Parathyroid adenoma (tissue), 2 donors: ENCODE data around the gene ADGRE1.

Experiments
- H2AFZ ChIP-seq: fragments of 300-600 bp; sonication (generic); one replicate; pipeline ENCODE4 v1.7.0; 2017; ENCODE audit warnings: antibody characterized with exemption, mild to moderate bottlenecking
- H3K27ac ChIP-seq: fragments of 300-600 bp; sonication (generic); one replicate; pipeline ENCODE4 v1.7.0; 2017
- H3K27me3 ChIP-seq: fragments of 300-600 bp; sonication (generic); one replicate; pipeline ENCODE4 v1.7.0; 2017; ENCODE audit warnings: low read length; ENCODE audit not compliant: control insufficient read depth, insufficient read depth
- H3K36me3 ChIP-seq: fragments of 300-600 bp; sonication (generic); one replicate; pipeline ENCODE4 v1.7.0; 2017; ENCODE audit warnings: low read length; ENCODE audit not compliant: control insufficient read depth, insufficient read depth
- H3K4me1 ChIP-seq: fragments of 300-600 bp; sonication (generic); one replicate; pipeline ENCODE4 v1.7.0; 2017; ENCODE audit warnings: control low read depth
- H3K4me2 ChIP-seq: fragments of 300-600 bp; sonication (generic); one replicate; pipeline ENCODE4 v1.7.0; 2017; ENCODE audit warnings: low read length
- H3K4me3 ChIP-seq: fragments of 300-600 bp; sonication (generic); one replicate; pipeline ENCODE4 v1.7.0; 2017; ENCODE audit warnings: low read depth, low read length
- H3K79me2 ChIP-seq: fragments of 300-600 bp; sonication (generic); one replicate; pipeline ENCODE4 v1.7.0; 2017; ENCODE audit warnings: control low read depth
- H3K9ac ChIP-seq: fragments of 300-600 bp; sonication (generic); one replicate; pipeline ENCODE4 v1.7.0; 2017; ENCODE audit warnings: mild to moderate bottlenecking
- H3K9me3 ChIP-seq: fragments of 300-600 bp; sonication (generic); one replicate; pipeline ENCODE4 v1.7.0; 2017; ENCODE audit warnings: low read length; ENCODE audit not compliant: control insufficient read depth
- CTCF ChIP-seq: fragments of 300-600 bp; sonication (generic); IDR thresholded peaks from one replicate; pipeline ENCODE4 v1.7.0; 2017; ENCODE audit warnings: antibody characterized with exemption, mild to moderate bottlenecking
- donor health status: primary hyperparathyroidism.

Gene ADGRE1

DNA sequence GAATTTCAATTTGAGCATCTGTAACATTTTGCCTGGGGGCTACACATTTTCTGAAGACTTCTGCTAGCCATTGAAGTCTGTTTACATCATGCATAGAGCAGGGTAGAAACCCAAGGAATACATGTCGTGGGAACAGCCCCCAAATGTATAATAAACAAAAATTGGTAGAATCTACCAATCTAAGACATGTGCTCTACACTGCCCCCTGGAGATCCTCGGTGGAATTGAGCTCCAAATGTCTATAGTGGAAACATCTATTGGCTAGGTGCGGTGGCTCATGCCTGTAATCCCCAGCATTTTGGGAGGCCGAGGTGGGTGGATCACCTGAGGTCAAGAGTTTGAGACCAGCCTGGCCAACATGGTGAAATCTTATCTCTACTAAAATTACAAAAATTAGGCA lies 76.6 kb downstream of the ADGRE1 start:
- H3K27ac ChIP-seq = no peak overlapping the region

GRCh38 chr19:6967967-6968366 lies 80.6 kb downstream of the ADGRE1 start:
- H3K79me2 ChIP-seq = no peaks in the 10 kb centered on the region
- H3K27ac ChIP-seq = no peak overlapping the region
- no peak for TF ChIP-seq CTCF
- H3K27me3 ChIP-seq = no peaks in the 10 kb centered on the region
- H3K4me3 ChIP-seq = no peak overlapping the region
- no peak overlapping the region for H2AFZ ChIP-seq
- no peak overlapping the region for H3K4me2 ChIP-seq
- no peaks in the 10 kb centered on the region for H3K4me1 ChIP-seq
- H3K36me3 ChIP-seq = no peaks in the 10 kb centered on the region
- no peaks in the 10 kb centered on the region for H3K9me3 ChIP-seq
- no peak overlapping the region for H3K9ac ChIP-seq

More for the DNA sequence above, 76.6 kb downstream of the ADGRE1 start:
- Histone ChIP-seq H3K79me2 (no peaks in the 10 kb centered on the region), H3K27me3 (no peaks in the 10 kb centered on the region), H3K36me3 (no peaks in the 10 kb centered on the region), H2AFZ (no peak overlapping the region), H3K4me2 (no peak overlapping the region), H3K9ac (no peak overlapping the region), H3K4me3 (no peak overlapping the region), H3K4me1 (no peaks in the 10 kb centered on the region), H3K9me3 (no peaks in the 10 kb centered on the region)
- TF ChIP-seq CTCF = no peak

- Histone ChIP-seq H3K4me2 (no peak overlapping the region), H2AFZ (no peak overlapping the region), H3K27ac (no peak overlapping the region), H3K9ac (no peak overlapping the region), H3K4me1 (no peaks in the 10 kb centered on the region), H3K9me3 (no peaks in the 10 kb centered on the region), H3K27me3 (no peaks in the 10 kb centered on the region), H3K36me3 (no peaks in the 10 kb centered on the region), H3K4me3 (no peak overlapping the region), H3K79me2 (no peaks in the 10 kb centered on the region)
- no peak for TF ChIP-seq CTCF
Measured at GRCh38 chr19:6969490-6969889, 82.1 kb downstream of the ADGRE1 start.

- Histone ChIP-seq H3K36me3 (no peaks in the 10 kb centered on the region), H3K4me3 (no peak overlapping the region), H2AFZ (no peak overlapping the region), H3K27me3 (no peaks in the 10 kb centered on the region), H3K79me2 (no peaks in the 10 kb centered on the region), H3K27ac (no peak overlapping the region), H3K4me1 (no peaks in the 10 kb centered on the region), H3K9me3 (no peaks in the 10 kb centered on the region), H3K9ac (no peak overlapping the region), H3K4me2 (no peak overlapping the region)
- TF ChIP-seq CTCF = no peak
Measured at GRCh38 chr19:6970021-6970420, 82.6 kb downstream of the ADGRE1 start.

- no peaks in the 10 kb centered on the region for H3K9me3 ChIP-seq
- no peak for TF ChIP-seq CTCF
- no peaks in the 10 kb centered on the region for H3K27me3 ChIP-seq
- H3K9ac ChIP-seq = no peak overlapping the region
- H3K4me2 ChIP-seq = no peak overlapping the region
- H3K4me1 ChIP-seq = no peaks in the 10 kb centered on the region
- no peaks in the 10 kb centered on the region for H3K79me2 ChIP-seq
- no peak overlapping the region for H3K27ac ChIP-seq
- no peak overlapping the region for H3K4me3 ChIP-seq
- no peak overlapping the region for H2AFZ ChIP-seq
- H3K36me3 ChIP-seq = no peaks in the 10 kb centered on the region
Measured at GRCh38 chr19:6970443-6970842, 83.1 kb downstream of the ADGRE1 start.
